HTERT RPE-1 (cell line): ENCODE results near the gene STX18.

ENCODE experiments used
- in situ Hi-C: fragments of 300-500 bp; cut with MboI; formaldehyde crosslinking; loops from 4 replicates; pipeline ENCODE4 v1.14.3; 2020; ENCODE audit warnings: low sequenced_read_pairs

The STX18 gene

GRCh38 chr4:4443821-4444220, 98.0 kb downstream of the STX18 start:
- in situ Hi-C loops: no loop called here

- in situ Hi-C loops: no loop called here
Measured at GRCh38 chr4:4440333-4441061, 101.4 kb downstream of the STX18 start.

GRCh38 chr4:4439782-4440181, 102.1 kb downstream of the STX18 start:
- in situ Hi-C loops: no loop called here

GRCh38 chr4:4438891-4439290, 103.0 kb downstream of the STX18 start:
- in situ Hi-C loops: no loop called here

- in situ Hi-C loops: no loop called here
Measured at GRCh38 chr4:4437798-4438470, 103.9 kb downstream of the STX18 start.

GRCh38 chr4:4436244-4436823, 105.5 kb downstream of the STX18 start:
- in situ Hi-C loops: no loop called here

- in situ Hi-C loops: no loop called here
Measured at GRCh38 chr4:4433941-4434340, 107.9 kb downstream of the STX18 start.

- in situ Hi-C loops: no loop called here
Measured at GRCh38 chr4:4432341-4433125, 109.3 kb downstream of the STX18 start.

- in situ Hi-C loops: no loop called here
Measured at GRCh38 chr4:4430492-4431195, 111.2 kb downstream of the STX18 start.

- in situ Hi-C loops: no loop called here
Measured at GRCh38 chr4:4428966-4429875, 112.6 kb downstream of the STX18 start.

GRCh38 chr4:4427886-4428285, 114.0 kb downstream of the STX18 start:
- in situ Hi-C loops: no loop called here

- in situ Hi-C loops: no loop called here
Measured at GRCh38 chr4:4427121-4427870, 114.6 kb downstream of the STX18 start.

GRCh38 chr4:4426511-4427120, 115.2 kb downstream of the STX18 start:
- in situ Hi-C loops: no loop called here

- in situ Hi-C loops: no loop called here
Measured at GRCh38 chr4:4425696-4426095, 116.2 kb downstream of the STX18 start.

- in situ Hi-C loops: no loop called here
Measured at GRCh38 chr4:4425119-4425690, 116.6 kb downstream of the STX18 start.

- in situ Hi-C loops: no loop called here
Measured at GRCh38 chr4:4424499-4425115, 117.2 kb downstream of the STX18 start.

GRCh38 chr4:4423706-4424498, 117.9 kb downstream of the STX18 start:
- in situ Hi-C loops: no loop called here
